ENCODE data around the gene USP36.

Gene USP36

GRCh38 chr17:78840780-78841611 lies at the start of gene USP36:
USP36 (minus strand) TSS chr17:78840814; CDS start chr17:78836363, 4,451 bp downstream.
- TF ChIP-seq GATA3 (IDR thresholded peaks at IDR 0.05; ENCODE audit: low read depth, low read length) (no peak), GATA2 (IDR thresholded peaks at IDR 0.05; ENCODE audit: low read depth, low read length) (no peak; the same call in 1 of the 2 replicates)

GRCh38 chr17:78889531-78889930 lies 48.9 kb upstream of the USP36 start:
- TF ChIP-seq GATA2 (IDR thresholded peaks at IDR 0.05; ENCODE audit: low read depth, low read length): no peak
- no peak for TF ChIP-seq GATA3 (IDR thresholded peaks at IDR 0.05; ENCODE audit: low read depth, low read length)

- TF ChIP-seq GATA3 (IDR thresholded peaks at IDR 0.05; ENCODE audit: low read depth, low read length): no peak
- no peak for TF ChIP-seq GATA2 (IDR thresholded peaks at IDR 0.05; ENCODE audit: low read depth, low read length)
Observed at GRCh38 chr17:78888941-78889518, 48.4 kb upstream of the USP36 start.

GRCh38 chr17:78886954-78887353 lies 46.3 kb upstream of the USP36 start:
- no peak for TF ChIP-seq GATA2 (IDR thresholded peaks at IDR 0.05; ENCODE audit: low read depth, low read length)
- TF ChIP-seq GATA3 (IDR thresholded peaks at IDR 0.05; ENCODE audit: low read depth, low read length): no peak

GRCh38 chr17:78885956-78886355 lies 45.3 kb upstream of the USP36 start:
- TF ChIP-seq GATA2 (IDR thresholded peaks at IDR 0.05; ENCODE audit: low read depth, low read length) (no peak), GATA3 (IDR thresholded peaks at IDR 0.05; ENCODE audit: low read depth, low read length) (no peak)

- TF ChIP-seq GATA3 (IDR thresholded peaks at IDR 0.05; ENCODE audit: low read depth, low read length) (no peak), GATA2 (IDR thresholded peaks at IDR 0.05; ENCODE audit: low read depth, low read length) (no peak)
Observed at GRCh38 chr17:78884876-78885667, 44.5 kb upstream of the USP36 start.

GRCh38 chr17:78884148-78884825 lies 43.7 kb upstream of the USP36 start:
- no peak for TF ChIP-seq GATA2 (IDR thresholded peaks at IDR 0.05; ENCODE audit: low read depth, low read length)
- no peak for TF ChIP-seq GATA3 (IDR thresholded peaks at IDR 0.05; ENCODE audit: low read depth, low read length)

GRCh38 chr17:78883533-78884131 lies 43.0 kb upstream of the USP36 start:
- TF ChIP-seq GATA3 (IDR thresholded peaks at IDR 0.05; ENCODE audit: low read depth, low read length) (no peak), GATA2 (IDR thresholded peaks at IDR 0.05; ENCODE audit: low read depth, low read length) (no peak)

- TF ChIP-seq GATA2 (IDR thresholded peaks at IDR 0.05; ENCODE audit: low read depth, low read length) (no peak), GATA3 (IDR thresholded peaks at IDR 0.05; ENCODE audit: low read depth, low read length) (no peak)
Observed at GRCh38 chr17:78883089-78883532, 42.5 kb upstream of the USP36 start.

GRCh38 chr17:78882540-78883088 lies 42.0 kb upstream of the USP36 start:
- TF ChIP-seq GATA3 (IDR thresholded peaks at IDR 0.05; ENCODE audit: low read depth, low read length) (no peak), GATA2 (IDR thresholded peaks at IDR 0.05; ENCODE audit: low read depth, low read length) (no peak)

- no peak for TF ChIP-seq GATA3 (IDR thresholded peaks at IDR 0.05; ENCODE audit: low read depth, low read length)
- TF ChIP-seq GATA2 (IDR thresholded peaks at IDR 0.05; ENCODE audit: low read depth, low read length): 0 out of 2 replicates have a peak, but pooled peaks have one; percentile 8
Observed at GRCh38 chr17:78879635-78880186, 39.1 kb upstream of the USP36 start.

- TF ChIP-seq GATA3 (IDR thresholded peaks at IDR 0.05; ENCODE audit: low read depth, low read length) (no peak), GATA2 (IDR thresholded peaks at IDR 0.05; ENCODE audit: low read depth, low read length) (no peak)
Observed at GRCh38 chr17:78878871-78879527, 38.4 kb upstream of the USP36 start.

Data from SH-SY5Y (cell line).